ENCODE measurements around the gene GEMIN7.
A peak's percentile ranks its signal among the peaks of the same experiment; 100 is the strongest.
"Not testable (repeated sequence)": the region's sequence is repeated elsewhere in the genome, so short reads cannot be mapped to it uniquely, and the experiment has no call there.

The GEMIN7 gene

GRCh38 chr19:45117167-45117594, 38.1 kb downstream of the GEMIN7 start:
- peak; percentile 90 for DNase-seq (ENCODE audit: low read depth)
- no peak overlapping the region for H3K4me3 ChIP-seq (ENCODE audit: low read depth, low read length)
- no peak for TF ChIP-seq CTCF (IDR thresholded peaks at IDR 0.05; ENCODE audit: low read depth, low read length)
- TF ChIP-seq MYC (IDR thresholded peaks at IDR 0.05; ENCODE audit: low read depth, low read length): peak; percentile 53; the same call in 1 of the 2 replicates
- peak; percentile 39 for TF ChIP-seq MAX (IDR thresholded peaks at IDR 0.05; ENCODE audit: low read depth, low read length)

- DNase-seq (ENCODE audit: low read depth): no peak
- TF ChIP-seq MAX (IDR thresholded peaks at IDR 0.05; ENCODE audit: low read depth, low read length) (no peak), MYC (IDR thresholded peaks at IDR 0.05; ENCODE audit: low read depth, low read length) (no peak; the same call in 1 of the 2 replicates), CTCF (IDR thresholded peaks at IDR 0.05; ENCODE audit: low read depth, low read length) (no peak), POLR2A (IDR thresholded peaks at IDR 0.05; ENCODE audit: extremely low read depth, insufficient read length) (no peak)
- H3K4me3 ChIP-seq (ENCODE audit: low read depth, low read length): no peak overlapping the region
Measured at GRCh38 chr19:45117671-45118070, 38.6 kb downstream of the GEMIN7 start.

GRCh38 chr19:45118106-45118505, 39.0 kb downstream of the GEMIN7 start:
- TF ChIP-seq MAX (IDR thresholded peaks at IDR 0.05; ENCODE audit: low read depth, low read length) (no peak), POLR2A (IDR thresholded peaks at IDR 0.05; ENCODE audit: extremely low read depth, insufficient read length) (no peak), MYC (IDR thresholded peaks at IDR 0.05; ENCODE audit: low read depth, low read length) (no peak), CTCF (IDR thresholded peaks at IDR 0.05; ENCODE audit: low read depth, low read length) (no peak)
- no peak for DNase-seq (ENCODE audit: low read depth)
- no peak overlapping the region for H3K4me3 ChIP-seq (ENCODE audit: low read depth, low read length)

- H3K4me3 ChIP-seq (ENCODE audit: low read depth, low read length); DNase-seq (ENCODE audit: low read depth): not testable (repeated sequence)
Measured at GRCh38 chr19:45118591-45119355, 39.7 kb downstream of the GEMIN7 start.

- H3K4me3 ChIP-seq (ENCODE audit: low read depth, low read length): no peak overlapping the region
- DNase-seq (ENCODE audit: low read depth): no peak
- TF ChIP-seq MYC (IDR thresholded peaks at IDR 0.05; ENCODE audit: low read depth, low read length): no peak
- no peak for TF ChIP-seq CTCF (IDR thresholded peaks at IDR 0.05; ENCODE audit: low read depth, low read length)
- TF ChIP-seq POLR2A (IDR thresholded peaks at IDR 0.05; ENCODE audit: extremely low read depth, insufficient read length): no peak
- TF ChIP-seq MAX (IDR thresholded peaks at IDR 0.05; ENCODE audit: low read depth, low read length): no peak
Measured at GRCh38 chr19:45119582-45119981, 40.5 kb downstream of the GEMIN7 start.

- DNase-seq (ENCODE audit: low read depth): no peak
- H3K4me3 ChIP-seq (ENCODE audit: low read depth, low read length): no peak overlapping the region
- TF ChIP-seq POLR2A (IDR thresholded peaks at IDR 0.05; ENCODE audit: extremely low read depth, insufficient read length) (no peak), CTCF (IDR thresholded peaks at IDR 0.05; ENCODE audit: low read depth, low read length) (no peak), MYC (IDR thresholded peaks at IDR 0.05; ENCODE audit: low read depth, low read length) (no peak), MAX (IDR thresholded peaks at IDR 0.05; ENCODE audit: low read depth, low read length) (no peak)
Measured at GRCh38 chr19:45121827-45122345, 42.8 kb downstream of the GEMIN7 start.

Measured in NB4 (cell line).